GM19397 (cell line): ENCODE results near the gene MZT1.
"Not testable (repeated sequence)": the region's sequence is repeated elsewhere in the genome, so short reads cannot be mapped to it uniquely, and the experiment has no call there.

ENCODE experiments used
- ATAC-seq: cut with Tn5 transposase; IDR thresholded peaks from one replicate; pipeline ENCODE4 v1.9.1; 2021; ENCODE audit warnings: mild to moderate bottlenecking, moderate library complexity; ENCODE audit not compliant: unreplicated experiment

Gene MZT1

GRCh38 chr13:72727417-72728289 lies at the start of gene MZT1, which contains the start of gene BORA:
TSS of gene MZT1 (minus strand) at chr13:72727629. CDS start at chr13:72727602, 27 bp downstream.
TSS of gene BORA (plus strand) at chr13:72727923. CDS start at chr13:72728941, 1,018 bp downstream.
- peak; percentile 98 for ATAC-seq

GRCh38 chr13:72774019-72774418 lies 46.6 kb upstream of the MZT1 start:
- ATAC-seq, result no peak

- no peak for ATAC-seq
Observed at GRCh38 chr13:72763411-72763810, 36.0 kb upstream of the MZT1 start.

- ATAC-seq, result no peak
Observed at GRCh38 chr13:72760189-72760588, 32.8 kb upstream of the MZT1 start.

GRCh38 chr13:72757792-72758535 lies 30.5 kb upstream of the MZT1 start:
- ATAC-seq, result no peak

- ATAC-seq, result no peak
Observed at GRCh38 chr13:72754111-72754510, 26.7 kb upstream of the MZT1 start.

- no peak for ATAC-seq
Observed at GRCh38 chr13:72751220-72751619, 23.8 kb upstream of the MZT1 start.

GRCh38 chr13:72745260-72745659 lies 17.8 kb upstream of the MZT1 start:
- no peak for ATAC-seq

- no peak for ATAC-seq
Observed at GRCh38 chr13:72740015-72740414, 12.6 kb upstream of the MZT1 start.

GRCh38 chr13:72737033-72737432 lies 9.6 kb upstream of the MZT1 start:
- ATAC-seq, result no peak

GRCh38 chr13:72728290-72728605 lies 819 bp upstream of the MZT1 start:
- no peak for ATAC-seq

GRCh38 chr13:72726726-72727416 lies 558 bp downstream of the MZT1 start:
- peak; percentile 24 for ATAC-seq

- ATAC-seq, result not testable (repeated sequence)
Observed at GRCh38 chr13:72726185-72726584, 1.2 kb downstream of the MZT1 start.

GRCh38 chr13:72716776-72717175 lies 10.7 kb downstream of the MZT1 start:
- ATAC-seq, result no peak

GRCh38 chr13:72700509-72700908 lies 26.9 kb downstream of the MZT1 start:
- ATAC-seq, result no peak

- no peak for ATAC-seq
Observed at GRCh38 chr13:72698164-72698563, 29.3 kb downstream of the MZT1 start.

- no peak for ATAC-seq
Observed at GRCh38 chr13:72696579-72696978, 30.9 kb downstream of the MZT1 start.

- no peak for ATAC-seq
Observed at GRCh38 chr13:72694314-72694713, 33.1 kb downstream of the MZT1 start.

GRCh38 chr13:72693832-72694231 lies 33.6 kb downstream of the MZT1 start:
- ATAC-seq, result no peak

- no peak for ATAC-seq
Observed at GRCh38 chr13:72692884-72693514, 34.4 kb downstream of the MZT1 start.

- no peak for ATAC-seq
Observed at GRCh38 chr13:72689181-72689696, 38.2 kb downstream of the MZT1 start.
